ENCODE results near the gene PDE7B. TPM values are rescaled to one million over a fixed set of nuclear protein-coding genes. Genes with fewer than 3 reads are reported as not detected.

PDE7B gene
- polyA plus RNA-seq, 1 donor (not counting 4 experiments of a cell fraction or from before 2014, with no cell fraction given) = 0.01 TPM

DNA sequence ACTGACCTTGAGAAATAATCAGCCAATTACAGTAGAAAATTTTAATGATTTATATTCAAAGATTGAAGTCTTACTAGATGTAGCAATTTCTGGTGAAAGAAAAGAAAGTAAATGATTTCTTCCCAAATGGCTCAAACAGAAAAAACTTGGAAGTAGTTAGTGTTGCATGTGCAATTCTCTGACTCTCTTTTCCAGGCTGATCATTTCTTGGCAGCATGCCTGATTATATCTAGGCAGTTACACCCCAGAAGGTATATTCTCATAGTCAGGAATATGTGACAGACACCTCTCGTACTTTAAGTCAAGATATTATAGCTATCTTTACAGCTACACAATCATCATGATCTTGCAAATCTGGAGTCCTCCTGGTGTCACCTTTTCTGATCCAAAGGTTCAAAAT is 122.9 kb downstream of the PDE7B start:
- no peak overlapping the region for H3K4me2 ChIP-seq (ENCODE audit: control insufficient read depth, extremely low read depth, insufficient read depth, low read depth, low read length)
- H3K9ac ChIP-seq (ENCODE audit: control insufficient read depth, extremely low read depth, insufficient read depth, low read length) = no peak overlapping the region
- no peak for DNase-seq (ENCODE audit: low read depth, low spot score)
- H3K9me1 ChIP-seq (ENCODE audit: control insufficient read depth, extremely low read depth, insufficient read depth, low read length) = no peaks in the 10 kb centered on the region
- no peak for TF ChIP-seq EZH2 (IDR thresholded peaks at IDR 0.05; ENCODE audit: low read length)
- TF ChIP-seq, protein P1, sequence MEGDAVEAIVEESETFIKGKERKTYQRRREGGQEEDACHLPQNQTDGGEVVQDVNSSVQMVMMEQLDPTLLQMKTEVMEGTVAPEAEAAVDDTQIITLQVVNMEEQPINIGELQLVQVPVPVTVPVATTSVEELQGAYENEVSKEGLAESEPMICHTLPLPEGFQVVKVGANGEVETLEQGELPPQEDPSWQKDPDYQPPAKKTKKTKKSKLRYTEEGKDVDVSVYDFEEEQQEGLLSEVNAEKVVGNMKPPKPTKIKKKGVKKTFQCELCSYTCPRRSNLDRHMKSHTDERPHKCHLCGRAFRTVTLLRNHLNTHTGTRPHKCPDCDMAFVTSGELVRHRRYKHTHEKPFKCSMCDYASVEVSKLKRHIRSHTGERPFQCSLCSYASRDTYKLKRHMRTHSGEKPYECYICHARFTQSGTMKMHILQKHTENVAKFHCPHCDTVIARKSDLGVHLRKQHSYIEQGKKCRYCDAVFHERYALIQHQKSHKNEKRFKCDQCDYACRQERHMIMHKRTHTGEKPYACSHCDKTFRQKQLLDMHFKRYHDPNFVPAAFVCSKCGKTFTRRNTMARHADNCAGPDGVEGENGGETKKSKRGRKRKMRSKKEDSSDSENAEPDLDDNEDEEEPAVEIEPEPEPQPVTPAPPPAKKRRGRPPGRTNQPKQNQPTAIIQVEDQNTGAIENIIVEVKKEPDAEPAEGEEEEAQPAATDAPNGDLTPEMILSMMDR (optimal IDR thresholded peaks at IDR 0.05 in 1 of 3, IDR thresholded peaks at IDR 0.05 in 1 of 3, conservative IDR thresholded peaks at IDR 0.05 in 1 of 3; ENCODE audit: extremely low read depth in 1 of 3, insufficient read depth in 2 of 3, low read length in 3 of 3) = no peak
- peaks cover 4% of the 10 kb centered on the region for H3K27me3 ChIP-seq (ENCODE audit: control insufficient read depth, extremely low read depth, insufficient read depth, low read length)
- no peak overlapping the region for H2AFZ ChIP-seq (ENCODE audit: control insufficient read depth, low read length)
- no peaks in the 10 kb centered on the region for H3K9me3 ChIP-seq (ENCODE audit: control insufficient read depth, low read depth, low read length)
- no peak overlapping the region for H3K27ac ChIP-seq (ENCODE audit: control insufficient read depth, insufficient read depth, low read length)
- H3K36me3 ChIP-seq (ENCODE audit: control insufficient read depth in 2 of 2, extremely low read depth in 1 of 2, insufficient read depth in 2 of 2, low read length in 2 of 2) = no peaks in the 10 kb centered on the region
- H3K4me3 ChIP-seq (ENCODE audit: control insufficient read depth in 2 of 3, extremely low read depth in 1 of 3, insufficient read depth in 2 of 3, low read depth in 1 of 3, low read length in 3 of 3) = no peak overlapping the region
- no peaks in the 10 kb centered on the region for H4K20me1 ChIP-seq (ENCODE audit: control insufficient read depth, extremely low read depth, insufficient read depth, low read length)
- no peaks in the 10 kb centered on the region for H3K4me1 ChIP-seq (ENCODE audit: control insufficient read depth, extremely low read depth, insufficient read depth, low read length)
- dilution Hi-C loops (cut with MboI; ENCODE audit: extremely low pct_ligation_motif_present, low sequenced_read_pairs) = no loop called here
- H3K79me2 ChIP-seq (ENCODE audit: control insufficient read depth, insufficient read depth, low read length) = no peaks in the 10 kb centered on the region
- FAIRE-seq = no peak

DNA sequence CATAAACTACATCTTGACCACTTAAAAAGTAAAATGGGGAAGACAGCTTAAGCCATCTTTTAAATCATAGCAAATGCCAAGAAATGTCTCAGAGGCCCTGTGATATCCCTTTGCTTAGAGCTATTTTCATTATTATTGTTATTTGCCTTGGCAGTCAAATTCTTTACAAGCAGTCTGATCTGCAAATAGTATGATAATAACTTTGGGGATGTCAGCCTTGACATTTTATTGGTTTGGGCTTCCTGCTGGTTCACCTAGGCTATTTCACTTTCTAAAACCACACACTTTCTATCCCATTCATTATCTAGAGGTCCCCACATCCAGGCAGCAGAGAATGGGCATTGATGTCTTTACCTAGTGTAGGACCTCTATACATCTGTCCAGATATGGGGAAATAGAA is 125.1 kb downstream of the PDE7B start:
- FAIRE-seq (no peak), DNase-seq (ENCODE audit: low read depth, low spot score) (no peak)
- Histone ChIP-seq H3K36me3 (ENCODE audit: control insufficient read depth in 2 of 2, extremely low read depth in 1 of 2, insufficient read depth in 2 of 2, low read length in 2 of 2) (no peaks in the 10 kb centered on the region), H3K27ac (ENCODE audit: control insufficient read depth, insufficient read depth, low read length) (no peak overlapping the region), H3K4me3 (ENCODE audit: control insufficient read depth in 2 of 3, extremely low read depth in 1 of 3, insufficient read depth in 2 of 3, low read depth in 1 of 3, low read length in 3 of 3) (no peak overlapping the region), H4K20me1 (ENCODE audit: control insufficient read depth, extremely low read depth, insufficient read depth, low read length) (no peaks in the 10 kb centered on the region), H3K4me2 (ENCODE audit: control insufficient read depth, extremely low read depth, insufficient read depth, low read depth, low read length) (no peak overlapping the region), H3K9ac (ENCODE audit: control insufficient read depth, extremely low read depth, insufficient read depth, low read length) (no peak overlapping the region), H3K79me2 (ENCODE audit: control insufficient read depth, insufficient read depth, low read length) (no peaks in the 10 kb centered on the region), H2AFZ (ENCODE audit: control insufficient read depth, low read length) (no peak overlapping the region), H3K4me1 (ENCODE audit: control insufficient read depth, extremely low read depth, insufficient read depth, low read length) (no peaks in the 10 kb centered on the region), H3K27me3 (ENCODE audit: control insufficient read depth, extremely low read depth, insufficient read depth, low read length) (peaks cover 4% of the 10 kb centered on the region), H3K9me1 (ENCODE audit: control insufficient read depth, extremely low read depth, insufficient read depth, low read length) (no peaks in the 10 kb centered on the region), H3K9me3 (ENCODE audit: control insufficient read depth, low read depth, low read length) (no peaks in the 10 kb centered on the region)
- TF ChIP-seq, protein P1 (optimal IDR thresholded peaks at IDR 0.05 in 1 of 3, IDR thresholded peaks at IDR 0.05 in 1 of 3, conservative IDR thresholded peaks at IDR 0.05 in 1 of 3; ENCODE audit: extremely low read depth in 1 of 3, insufficient read depth in 2 of 3, low read length in 3 of 3) = no peak
- no peak for TF ChIP-seq EZH2 (IDR thresholded peaks at IDR 0.05; ENCODE audit: low read length)
- dilution Hi-C loops (cut with MboI; ENCODE audit: extremely low pct_ligation_motif_present, low sequenced_read_pairs) = no loop called here
